GM21381 (cell line): ENCODE results near the gene ARHGEF38.
A peak's percentile ranks its signal among the peaks of the same experiment; 100 is the strongest.

ENCODE experiments used
- ATAC-seq: cut with Tn5 transposase; IDR thresholded peaks from one replicate; pipeline ENCODE4 v1.9.1; 2021; ENCODE audit warnings: mild to moderate bottlenecking, moderate library complexity; ENCODE audit not compliant: unreplicated experiment

ARHGEF38 gene

DNA sequence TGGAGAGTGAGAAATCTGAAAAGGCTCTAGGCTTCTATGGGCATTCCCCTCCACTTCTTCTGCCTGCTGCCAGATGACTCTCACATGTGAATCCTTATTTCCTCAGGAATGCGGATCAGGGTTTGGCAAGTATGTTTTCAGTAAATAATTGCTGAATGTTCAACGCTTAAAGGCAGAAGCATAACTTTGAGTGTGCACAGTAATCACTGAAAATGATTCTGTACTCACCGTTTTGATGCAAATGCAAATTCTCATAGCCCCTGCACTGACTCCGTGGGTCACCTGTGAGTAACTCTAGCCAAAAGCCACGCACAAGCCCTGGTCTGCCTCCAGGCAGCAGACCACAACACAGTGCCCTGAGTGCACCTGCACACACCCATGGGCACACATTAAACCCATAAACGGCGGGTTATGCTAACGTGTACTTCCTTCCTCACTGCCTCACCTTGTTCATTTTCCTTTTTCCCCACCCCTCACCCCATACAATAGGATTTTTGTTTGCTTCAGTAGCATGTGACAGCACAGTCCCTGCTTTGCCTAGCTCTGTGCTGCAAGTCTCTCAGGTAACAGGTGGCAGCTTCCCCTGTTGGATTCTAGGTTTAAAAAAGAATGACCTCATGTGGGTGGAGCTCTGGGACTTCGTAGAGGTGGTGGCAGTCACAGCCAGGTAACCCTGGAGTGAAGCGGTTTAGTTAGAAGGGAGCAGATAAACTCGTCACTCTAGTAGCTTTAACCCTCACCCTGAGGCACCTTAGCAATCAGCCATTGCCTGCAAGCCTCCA is at the start of gene ARHGEF38:
Gene ARHGEF38, plus strand, starts transcription at position 656 of the 782 bp plus-strand sequence. CDS start 146 bp downstream, outside the sequence.
- ATAC-seq: no peak

- ATAC-seq: no peak
Measured at GRCh38 chr4:105503484-105503883, 48.9 kb upstream of the ARHGEF38 start.

GRCh38 chr4:105504744-105505143 is 47.7 kb upstream of the ARHGEF38 start:
- ATAC-seq: no peak

- ATAC-seq: peak; percentile 94
Measured at GRCh38 chr4:105509291-105509690, 43.1 kb upstream of the ARHGEF38 start.

- ATAC-seq: peak; percentile 24
Measured at GRCh38 chr4:105509714-105510113, 42.7 kb upstream of the ARHGEF38 start.

GRCh38 chr4:105510245-105510644 is 42.2 kb upstream of the ARHGEF38 start:
- ATAC-seq: no peak

- peak; percentile 57 for ATAC-seq
Measured at GRCh38 chr4:105520819-105521790, 31.3 kb upstream of the ARHGEF38 start.

- no peak for ATAC-seq
Measured at GRCh38 chr4:105526656-105527055, 25.8 kb upstream of the ARHGEF38 start.

DNA sequence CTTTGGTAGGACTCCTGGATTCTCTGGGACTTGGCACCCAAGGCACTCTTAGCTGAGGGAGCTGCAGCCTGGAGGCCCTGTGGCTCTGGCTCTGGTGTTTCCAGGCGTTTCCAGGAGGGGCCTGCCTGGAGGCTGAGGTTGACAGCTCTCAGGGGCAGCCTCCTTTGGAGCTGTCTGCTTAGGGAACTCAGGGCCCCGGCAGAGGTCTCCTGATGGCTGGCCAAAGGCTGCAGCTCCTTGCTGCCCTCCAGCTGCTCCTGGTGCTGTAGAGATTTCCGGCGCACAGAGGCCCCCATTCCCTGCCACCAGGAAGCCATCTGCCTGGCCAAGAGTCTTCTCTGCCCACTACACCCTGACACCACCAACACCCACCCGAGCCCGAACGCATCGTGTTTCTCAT is 25.3 kb upstream of the ARHGEF38 start:
- no peak for ATAC-seq

DNA sequence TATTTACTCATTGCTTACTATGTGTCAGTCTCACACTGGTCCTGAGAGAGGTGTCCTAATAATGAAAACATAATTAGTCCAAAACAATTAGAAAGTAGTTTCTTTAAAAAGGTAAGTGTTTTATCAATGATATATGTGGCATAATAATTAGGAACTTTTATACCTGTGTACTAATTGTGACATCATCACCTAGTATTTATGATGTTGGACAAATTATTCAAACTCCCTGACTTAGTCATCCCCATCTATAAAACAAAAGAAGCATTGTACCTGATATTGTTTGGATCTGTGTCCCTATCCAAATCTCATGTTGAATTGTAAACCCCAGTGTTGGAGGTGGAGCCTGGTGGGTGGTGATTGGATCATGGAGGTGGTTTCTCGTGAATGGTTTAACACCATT is 15.8 kb upstream of the ARHGEF38 start:
- no peak for ATAC-seq

GRCh38 chr4:105541420-105541819 is 11.0 kb upstream of the ARHGEF38 start:
- no peak for ATAC-seq

DNA sequence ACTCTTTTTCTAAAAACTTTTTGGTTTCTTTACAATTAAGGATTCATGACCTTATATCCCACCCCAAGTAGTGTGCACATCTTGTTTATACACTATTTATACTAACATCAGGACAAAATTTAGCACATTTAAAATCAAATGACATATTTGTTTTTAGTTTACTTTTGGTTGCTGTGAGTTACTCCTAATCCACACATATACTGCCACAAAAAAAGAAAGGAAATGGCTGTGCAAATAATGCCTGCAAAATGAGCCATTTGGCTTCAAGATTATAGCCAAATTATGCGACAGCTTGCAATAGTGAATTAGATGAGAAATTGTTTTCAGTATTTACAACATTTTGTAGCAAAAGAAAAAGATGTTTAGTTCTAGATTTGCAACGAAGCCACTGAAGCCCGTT is 10.4 kb upstream of the ARHGEF38 start:
- no peak for ATAC-seq

- ATAC-seq: no peak
Measured at GRCh38 chr4:105543346-105543745, 9.1 kb upstream of the ARHGEF38 start.

- ATAC-seq: no peak
Measured at GRCh38 chr4:105543881-105544280, 8.5 kb upstream of the ARHGEF38 start.

DNA sequence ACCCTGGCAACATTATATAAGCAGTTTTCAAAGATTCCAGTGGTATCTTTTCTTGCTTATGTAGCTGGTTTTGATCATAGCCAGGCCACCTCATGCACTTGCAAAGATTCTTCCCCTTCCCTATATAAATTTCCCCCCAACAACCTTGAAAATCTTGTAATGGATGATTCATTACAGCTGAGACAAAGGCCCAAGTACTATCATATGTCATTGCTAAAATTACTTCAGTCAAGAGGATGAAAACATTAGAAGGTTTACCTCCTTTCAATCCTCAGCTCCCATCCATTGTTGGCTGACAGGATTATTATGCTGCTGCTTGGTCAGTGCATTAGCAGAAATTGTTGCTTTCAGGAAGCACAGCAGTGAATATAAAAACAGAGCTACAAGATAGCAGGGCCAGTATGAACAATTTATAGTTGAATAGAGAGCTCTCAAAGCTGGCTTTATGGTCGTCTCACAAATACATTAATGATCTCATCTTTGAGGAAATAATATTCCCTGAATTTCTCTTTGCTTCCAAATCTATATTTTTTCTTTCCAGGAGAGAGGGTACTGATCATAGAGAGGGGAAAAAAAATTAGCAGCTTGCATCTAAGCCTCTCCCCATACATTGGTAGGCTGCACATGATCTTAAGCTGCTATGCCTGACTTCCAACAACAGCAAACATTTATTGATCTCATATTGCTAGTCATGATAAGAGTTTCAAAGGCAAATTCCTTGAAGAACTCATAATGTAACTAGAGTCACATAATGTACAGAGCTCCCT is 7.7 kb upstream of the ARHGEF38 start:
- no peak for ATAC-seq

- no peak for ATAC-seq
Measured at GRCh38 chr4:105546086-105546485, 6.3 kb upstream of the ARHGEF38 start.

- no peak for ATAC-seq
Measured at GRCh38 chr4:105547769-105548168, 4.7 kb upstream of the ARHGEF38 start.

GRCh38 chr4:105548483-105548882 is 3.9 kb upstream of the ARHGEF38 start:
- no peak for ATAC-seq

GRCh38 chr4:105550641-105551040 is 1.8 kb upstream of the ARHGEF38 start:
- no peak for ATAC-seq

GRCh38 chr4:105555409-105555808 is 3.0 kb downstream of the ARHGEF38 start:
- ATAC-seq: no peak

DNA sequence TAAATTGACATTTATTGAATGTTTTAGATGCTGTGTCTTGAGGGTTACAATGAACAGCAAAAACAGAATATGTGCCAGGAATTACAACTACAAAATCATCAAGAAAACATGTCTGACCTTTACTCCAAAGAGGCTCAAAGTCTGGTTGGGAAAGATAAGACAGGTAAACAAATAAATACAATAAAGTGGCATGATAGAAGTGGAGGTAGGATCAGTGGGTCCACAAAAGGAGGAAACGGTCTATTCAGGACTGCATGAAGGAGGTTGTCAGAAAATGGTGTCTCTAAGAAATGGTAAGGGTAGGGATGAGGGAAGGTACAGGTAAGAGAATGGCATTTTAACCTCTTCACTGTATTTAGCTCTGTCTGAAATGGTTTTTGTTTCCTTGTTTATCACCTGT is 3.8 kb downstream of the ARHGEF38 start:
- no peak for ATAC-seq
